Measurements from ENCODE around the gene MISP.

GRCh38 chr19:709965-710571 lies 40.8 kb upstream of the MISP start:
- TF ChIP-seq POLR2AphosphoS5 (IDR thresholded peaks at IDR 0.05): peak; percentile 20 to 41 (median 26)
- TF ChIP-seq CTCF (IDR thresholded peaks at IDR 0.05): no peak
- TF ChIP-seq POLR2A (IDR thresholded peaks at IDR 0.05): no peak
